Activated naive CD4-positive, alpha-beta T cell treated with anti-CD3 and anti-CD28 coated beads, Interleukin-2, amount 10 ng/mL, durations not matched to agents 7 days and 5 days (primary cell): ENCODE measurements around the gene TIGD4.

ENCODE experiments used
- CTCF ChIA-PET: fragments of 350-600 bp; sonication (Branson Sonifier 250); formaldehyde crosslinking; loops from one replicate; lab custom pipeline; 2021; ENCODE audit warnings: antibody characterized with exemption; lab: Charles Lee
- DNase-seq: peaks from one replicate; pipeline ENCODE4 v3.0.0-alpha.2; 2020
- H3K27ac Mint-ChIP-seq: one replicate; pipeline ENCODE4 v1.8.0; 2021; ENCODE audit warnings: mild to moderate bottlenecking, moderate library complexity, mixed read lengths
- H3K27me3 Mint-ChIP-seq: one replicate; pipeline ENCODE4 v1.8.0; 2021; ENCODE audit warnings: mild to moderate bottlenecking, mixed read lengths
- H3K36me3 Mint-ChIP-seq: one replicate; pipeline ENCODE4 v1.8.0; 2021; ENCODE audit warnings: mixed read lengths
- H3K4me1 Mint-ChIP-seq: one replicate; pipeline ENCODE4 v1.8.0; 2021; ENCODE audit warnings: mixed read lengths
- H3K4me3 Mint-ChIP-seq: one replicate; pipeline ENCODE4 v1.8.0; 2021; ENCODE audit warnings: mild to moderate bottlenecking, moderate library complexity, mixed read lengths
- H3K9me3 Mint-ChIP-seq: one replicate; pipeline ENCODE4 v1.8.0; 2021; ENCODE audit warnings: mixed read lengths

The TIGD4 gene

DNA sequence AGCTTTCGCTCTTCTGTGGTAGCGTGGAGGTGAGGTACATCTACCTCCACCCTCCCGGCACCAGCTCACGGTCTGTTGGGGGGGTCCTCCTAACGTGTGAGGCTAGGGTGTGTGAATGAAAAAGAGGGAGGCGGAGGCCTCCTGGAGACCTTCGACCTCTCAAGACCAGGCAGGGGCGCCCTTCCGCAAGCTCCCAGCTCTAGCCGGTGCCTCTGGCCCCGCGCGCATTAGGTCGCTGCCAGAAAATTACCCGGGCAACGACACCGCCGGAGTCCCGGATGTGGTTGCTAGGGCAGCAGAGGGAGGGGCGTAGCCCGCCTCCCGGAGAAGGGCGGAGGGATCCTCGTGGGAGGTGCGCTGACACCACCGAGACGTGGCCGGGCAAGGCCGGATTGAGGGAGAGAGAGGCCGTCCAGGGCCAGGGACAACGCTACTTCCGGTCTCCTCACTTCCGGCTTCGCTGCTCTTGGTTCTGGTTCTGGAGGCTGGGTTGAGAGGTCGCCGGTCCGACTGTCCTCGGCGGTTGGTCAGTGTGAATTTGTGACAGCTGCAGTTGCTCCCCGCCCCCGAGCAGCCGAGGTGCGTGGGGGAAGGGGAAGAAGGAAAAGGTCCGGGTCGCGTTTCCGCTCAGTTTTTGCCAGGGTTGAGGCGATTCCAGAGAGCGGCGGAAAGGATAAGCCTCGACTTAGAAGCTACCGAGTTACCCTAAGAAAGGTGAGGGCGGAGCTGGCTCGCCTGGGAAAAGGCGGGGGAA, at the start of gene TIGD4, which contains the start of gene ARFIP1:
Gene TIGD4, minus strand, starts transcription at position 218 of the 754 bp plus-strand sequence. CDS start 8,726 bp downstream, outside the sequence.
Gene ARFIP1, plus strand, starts transcription at position 442 of the 754 bp plus-strand sequence. CDS start 49,680 bp downstream, outside the sequence.
- peak within 1 kb of the TSS; percentile 99 for H3K4me3 Mint-ChIP-seq
- no peaks in the 10 kb centered on the region for H3K9me3 Mint-ChIP-seq
- peaks cover 28% of the 10 kb centered on the region for H3K27me3 Mint-ChIP-seq
- H3K4me1 Mint-ChIP-seq = peaks cover 47% of the 10 kb centered on the region
- H3K36me3 Mint-ChIP-seq = peaks cover 6% of the 10 kb centered on the region
- peak; percentile 97 for DNase-seq
- peak within 1 kb of the TSS; percentile 94 for H3K27ac Mint-ChIP-seq
- CTCF ChIA-PET = interaction anchor here (0.8 to 2.7 kb wide), 9 partner anchors 10 to 532 kb away, joined by 3 to 13 read pairs (median 5); no protein-coding TSS in a partner anchor

GRCh38 chr4:152828122-152828521, 48.6 kb upstream of the TIGD4 start:
- CTCF ChIA-PET = interaction anchor here (1.0 kb wide), 1 partner anchor 14 kb away, joined by 3 read pairs; no protein-coding TSS in a partner anchor
- peaks cover 14% of the 10 kb centered on the region for H3K9me3 Mint-ChIP-seq
- peaks cover 20% of the 10 kb centered on the region for H3K36me3 Mint-ChIP-seq
- no peak overlapping the region for H3K27ac Mint-ChIP-seq
- H3K4me3 Mint-ChIP-seq = no peak overlapping the region
- H3K27me3 Mint-ChIP-seq = no peaks in the 10 kb centered on the region
- DNase-seq = no peak
- no peaks in the 10 kb centered on the region for H3K4me1 Mint-ChIP-seq

DNA sequence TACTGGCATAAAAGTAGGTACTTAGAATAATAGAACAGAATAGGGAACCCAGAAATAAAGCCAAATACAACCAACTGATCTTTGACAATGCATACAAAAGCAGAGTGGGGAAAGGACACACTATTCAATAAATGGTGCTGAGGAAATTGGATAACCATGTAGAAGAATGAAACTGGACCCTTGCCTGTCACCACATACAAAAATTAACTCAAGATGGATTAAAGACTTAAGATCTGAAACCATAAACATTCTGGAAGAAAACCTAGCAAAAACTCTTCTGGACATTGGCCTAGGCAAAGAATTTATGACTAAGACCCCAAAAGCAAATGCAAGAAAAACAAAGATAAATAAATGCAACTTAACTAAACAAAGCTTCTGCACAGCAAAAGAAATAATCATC, 45.8 kb upstream of the TIGD4 start:
- Mint-ChIP-seq H3K27ac (no peak overlapping the region), H3K36me3 (peaks cover 8% of the 10 kb centered on the region), H3K4me1 (no peaks in the 10 kb centered on the region), H3K9me3 (peaks cover 23% of the 10 kb centered on the region), H3K4me3 (no peak overlapping the region), H3K27me3 (peaks cover 4% of the 10 kb centered on the region)
- DNase-seq = no peak
- CTCF ChIA-PET = no interaction called here

- no peak for DNase-seq
- CTCF ChIA-PET = no interaction called here
- H3K27ac Mint-ChIP-seq = no peak overlapping the region
- peaks cover 9% of the 10 kb centered on the region for H3K36me3 Mint-ChIP-seq
- no peak overlapping the region for H3K4me3 Mint-ChIP-seq
- peaks cover 23% of the 10 kb centered on the region for H3K9me3 Mint-ChIP-seq
- peaks cover 11% of the 10 kb centered on the region for H3K27me3 Mint-ChIP-seq
- H3K4me1 Mint-ChIP-seq = no peaks in the 10 kb centered on the region
Measured at GRCh38 chr4:152824561-152824960, 45.0 kb upstream of the TIGD4 start.

- CTCF ChIA-PET = no interaction called here
- Mint-ChIP-seq H3K4me3 (no peak overlapping the region), H3K27me3 (peaks cover 14% of the 10 kb centered on the region), H3K9me3 (peaks cover 31% of the 10 kb centered on the region), H3K36me3 (peaks cover 26% of the 10 kb centered on the region), H3K4me1 (peaks cover 10% of the 10 kb centered on the region), H3K27ac (no peak overlapping the region)
- no peak for DNase-seq
Measured at GRCh38 chr4:152822323-152822722, 42.8 kb upstream of the TIGD4 start.

DNA sequence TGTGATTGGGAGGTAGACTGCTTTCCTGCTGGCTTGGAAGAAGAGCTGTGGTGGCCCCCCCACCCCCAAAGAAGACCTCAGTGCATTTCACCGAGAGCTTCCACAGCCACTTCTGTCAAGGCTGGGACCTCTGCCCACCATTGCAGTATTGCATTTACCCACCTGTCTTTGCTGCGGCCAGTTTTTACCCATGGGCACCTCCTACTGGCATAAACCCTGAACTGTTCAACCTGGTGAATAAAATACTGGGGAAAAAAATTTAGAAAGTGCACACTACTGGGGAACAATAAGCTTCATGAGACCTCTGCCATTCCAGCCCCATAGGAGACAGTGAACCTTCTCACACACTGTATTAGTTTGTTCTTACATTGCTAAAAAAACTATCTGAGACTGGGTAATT, 40.5 kb upstream of the TIGD4 start:
- H3K9me3 Mint-ChIP-seq = peaks cover 36% of the 10 kb centered on the region
- CTCF ChIA-PET = no interaction called here
- H3K36me3 Mint-ChIP-seq = peaks cover 40% of the 10 kb centered on the region
- DNase-seq = no peak
- no peak overlapping the region for H3K27ac Mint-ChIP-seq
- H3K4me3 Mint-ChIP-seq = no peak overlapping the region
- H3K27me3 Mint-ChIP-seq = peaks cover 14% of the 10 kb centered on the region
- H3K4me1 Mint-ChIP-seq = peaks cover 21% of the 10 kb centered on the region

DNA sequence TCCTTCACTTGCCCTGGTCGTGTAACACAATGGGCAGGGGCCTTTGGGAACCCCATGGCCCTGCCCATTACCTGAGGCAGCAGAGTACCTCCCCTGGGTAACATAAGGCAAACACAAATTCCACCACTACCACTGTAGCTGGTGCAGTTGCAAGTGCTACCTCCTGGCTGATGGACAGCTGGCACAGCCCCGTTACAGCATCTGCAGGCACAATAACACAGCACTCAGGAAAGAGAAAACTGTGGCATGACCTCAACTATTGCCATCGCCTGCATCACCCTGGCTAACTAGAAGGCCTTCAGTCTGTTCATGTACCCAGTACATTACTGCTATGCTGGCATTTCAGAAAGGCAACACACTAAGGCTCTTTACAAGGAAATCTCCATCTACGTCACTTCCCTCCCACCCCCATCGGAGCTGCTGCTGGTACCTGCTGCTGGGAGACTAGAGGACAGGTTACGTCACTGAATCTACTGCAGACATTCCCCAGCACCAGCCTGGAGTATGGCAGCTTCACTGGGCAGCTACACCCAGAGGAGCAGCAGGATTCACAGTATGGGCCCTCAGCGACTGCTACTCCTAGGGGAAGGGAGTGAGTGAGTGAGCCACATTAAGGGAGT, 39.6 kb upstream of the TIGD4 start:
- no peak for DNase-seq
- CTCF ChIA-PET = interaction anchor here (1.1 kb wide), 1 partner anchor 10 kb away, joined by 3 read pairs; no protein-coding TSS in a partner anchor
- Mint-ChIP-seq H3K9me3 (peaks cover 41% of the 10 kb centered on the region), H3K4me3 (no peak overlapping the region), H3K4me1 (peaks cover 21% of the 10 kb centered on the region), H3K27me3 (peaks cover 14% of the 10 kb centered on the region), H3K27ac (no peak overlapping the region), H3K36me3 (peaks cover 47% of the 10 kb centered on the region)

- H3K36me3 Mint-ChIP-seq = peaks cover 50% of the 10 kb centered on the region
- H3K4me1 Mint-ChIP-seq = peaks cover 21% of the 10 kb centered on the region
- H3K27me3 Mint-ChIP-seq = peaks cover 14% of the 10 kb centered on the region
- H3K27ac Mint-ChIP-seq = peak overlapping the region; percentile 71
- DNase-seq = no peak
- H3K9me3 Mint-ChIP-seq = peaks cover 43% of the 10 kb centered on the region
- no peak overlapping the region for H3K4me3 Mint-ChIP-seq
- CTCF ChIA-PET = no interaction called here
Measured at GRCh38 chr4:152817331-152817730, 37.8 kb upstream of the TIGD4 start.

- CTCF ChIA-PET = interaction anchor here (0.9 kb wide), 1 partner anchor 30 kb away, joined by 5 read pairs; no protein-coding TSS in a partner anchor
- no peak for DNase-seq
- Mint-ChIP-seq H3K9me3 (peaks cover 35% of the 10 kb centered on the region), H3K4me1 (peaks cover 21% of the 10 kb centered on the region), H3K4me3 (no peak overlapping the region), H3K36me3 (peaks cover 54% of the 10 kb centered on the region), H3K27ac (no peak overlapping the region), H3K27me3 (peaks cover 8% of the 10 kb centered on the region)
Measured at GRCh38 chr4:152815078-152815477, 35.5 kb upstream of the TIGD4 start.

DNA sequence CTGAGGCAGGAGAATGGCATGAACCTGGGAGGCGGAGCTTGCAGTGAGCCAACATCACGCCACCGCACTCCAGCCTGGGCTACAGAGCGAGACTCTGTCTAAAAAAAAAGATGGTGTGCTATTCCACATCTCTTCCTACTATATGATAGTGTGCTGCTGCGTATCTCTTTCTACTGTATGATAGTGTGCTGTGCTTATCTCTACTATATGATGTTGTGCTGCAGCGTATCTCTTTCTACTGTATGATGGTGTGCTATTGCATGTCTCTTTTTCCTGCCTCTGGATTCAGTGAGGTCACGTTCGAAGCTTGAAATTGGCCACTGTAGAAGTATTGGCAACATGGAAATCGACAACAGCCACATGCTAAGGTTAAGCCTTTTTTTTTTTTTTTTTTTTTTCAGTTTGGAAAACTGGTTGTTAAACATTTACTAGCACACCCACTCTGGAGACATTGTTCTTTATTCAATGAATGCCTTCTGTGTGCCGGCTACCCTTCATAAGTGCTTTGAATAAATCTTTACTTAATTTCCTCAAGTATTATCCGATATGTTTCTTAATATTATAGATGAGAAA, 31.3 kb upstream of the TIGD4 start:
- peaks cover 30% of the 10 kb centered on the region for H3K36me3 Mint-ChIP-seq
- CTCF ChIA-PET = no interaction called here
- DNase-seq = no peak
- peaks cover 11% of the 10 kb centered on the region for H3K4me1 Mint-ChIP-seq
- peaks cover 17% of the 10 kb centered on the region for H3K9me3 Mint-ChIP-seq
- no peak overlapping the region for H3K27ac Mint-ChIP-seq
- H3K27me3 Mint-ChIP-seq = no peaks in the 10 kb centered on the region
- no peak overlapping the region for H3K4me3 Mint-ChIP-seq

DNA sequence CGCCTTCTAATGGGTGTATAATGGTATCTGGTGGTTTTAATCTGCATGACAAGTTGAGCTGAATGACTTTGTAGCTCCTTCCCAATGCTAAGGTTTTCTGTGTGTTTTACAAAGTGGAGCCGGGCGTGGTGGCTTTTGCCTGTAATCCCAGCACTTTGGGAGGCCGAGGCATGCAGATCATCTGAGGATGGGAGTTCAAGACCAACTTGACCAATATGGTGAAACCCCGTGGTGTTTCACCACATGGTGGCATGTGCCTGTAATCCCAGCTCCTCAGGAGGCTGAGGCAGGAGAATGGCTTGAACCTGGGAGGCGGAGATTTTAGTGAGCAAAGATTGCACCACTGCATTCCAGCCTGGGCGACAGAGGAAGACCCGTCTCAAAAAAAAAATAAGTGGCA, 29.1 kb upstream of the TIGD4 start:
- Mint-ChIP-seq H3K27me3 (no peaks in the 10 kb centered on the region), H3K27ac (no peak overlapping the region)
- CTCF ChIA-PET = interaction anchor here (0.7 to 1.6 kb wide), 2 partner anchors 10 to 38 kb away, joined by 3 to 5 read pairs; no protein-coding TSS in a partner anchor

DNA sequence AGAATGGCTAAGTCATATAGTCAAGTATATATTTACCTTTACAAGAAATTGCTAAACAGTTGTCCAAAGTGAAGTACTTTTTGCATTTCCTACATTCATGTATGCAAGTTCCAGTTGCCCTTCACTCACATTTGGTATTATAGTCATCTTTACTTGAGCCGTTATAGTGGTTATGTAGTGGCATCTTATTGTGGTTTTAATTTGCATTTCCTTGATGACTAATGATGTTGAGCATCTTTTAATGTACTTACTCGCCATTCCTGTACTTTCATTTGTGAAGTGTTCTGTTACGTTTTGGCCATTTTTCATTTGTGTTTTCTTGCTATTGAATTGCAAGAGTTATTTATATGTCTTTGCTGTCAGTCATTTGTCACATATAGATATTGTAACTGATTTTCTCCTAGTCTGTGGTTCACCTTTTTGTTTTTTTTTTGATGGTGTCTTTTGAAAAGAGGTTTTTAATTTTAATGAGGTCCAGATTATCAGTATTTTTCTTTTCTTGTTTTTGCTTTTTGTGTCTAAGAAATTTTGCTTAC, 27.8 kb upstream of the TIGD4 start:
- peaks cover 5% of the 10 kb centered on the region for H3K9me3 Mint-ChIP-seq
- H3K4me3 Mint-ChIP-seq = no peak overlapping the region
- H3K27ac Mint-ChIP-seq = no peak overlapping the region
- H3K4me1 Mint-ChIP-seq = peaks cover 11% of the 10 kb centered on the region
- H3K36me3 Mint-ChIP-seq = peaks cover 16% of the 10 kb centered on the region
- DNase-seq = no peak
- no peaks in the 10 kb centered on the region for H3K27me3 Mint-ChIP-seq
- CTCF ChIA-PET = interaction anchor here (1.1 kb wide), 1 partner anchor 10 kb away, joined by 4 read pairs; no protein-coding TSS in a partner anchor

More for the DNA sequence above, 29.1 kb upstream of the TIGD4 start:
- Mint-ChIP-seq H3K4me3 (no peak overlapping the region), H3K4me1 (peaks cover 11% of the 10 kb centered on the region), H3K36me3 (peaks cover 16% of the 10 kb centered on the region), H3K9me3 (peaks cover 5% of the 10 kb centered on the region)
- DNase-seq = no peak

- peaks cover 14% of the 10 kb centered on the region for H3K36me3 Mint-ChIP-seq
- DNase-seq = no peak
- no peak overlapping the region for H3K4me3 Mint-ChIP-seq
- H3K27ac Mint-ChIP-seq = no peak overlapping the region
- peaks cover 11% of the 10 kb centered on the region for H3K4me1 Mint-ChIP-seq
- CTCF ChIA-PET = interaction anchor here (1.1 kb wide), 1 partner anchor 9 kb away, joined by 4 read pairs; no protein-coding TSS in a partner anchor
- peaks cover 5% of the 10 kb centered on the region for H3K9me3 Mint-ChIP-seq
- H3K27me3 Mint-ChIP-seq = no peaks in the 10 kb centered on the region
Measured at GRCh38 chr4:152806501-152807125, 27.1 kb upstream of the TIGD4 start.
